Gastrocnemius medialis (tissue), 4 donors: ENCODE measurements around the gene CPTP.

Experiments
- POLR2A ChIP-seq, 2 donors: fragments of 450-650 bp; IDR thresholded peaks; one replicate each; pipeline ENCODE4 v1.6.1; 2017; ENCODE audit warnings: antibody characterized with exemption in 2 of 2, mild to moderate bottlenecking in 2 of 2, moderate library complexity in 2 of 2
- TF ChIP-seq, protein P1 (sequence below), 5 experiments: fragments of 450-650 bp in 3 of 5; fragments of 200-600 bp in 2 of 5; sonication (generic) in 2 of 5; IDR thresholded peaks in 4 of 5; conservative IDR thresholded peaks in 1 of 5; 1 replicate in 4 of 5; 2 replicates in 1 of 5; pipeline ENCODE4 v1.5.1; 2016 to 2019; ENCODE audit warnings: antibody characterized with exemption in 5 of 5, mild to moderate bottlenecking in 3 of 5, moderate library complexity in 3 of 5

DNA sequence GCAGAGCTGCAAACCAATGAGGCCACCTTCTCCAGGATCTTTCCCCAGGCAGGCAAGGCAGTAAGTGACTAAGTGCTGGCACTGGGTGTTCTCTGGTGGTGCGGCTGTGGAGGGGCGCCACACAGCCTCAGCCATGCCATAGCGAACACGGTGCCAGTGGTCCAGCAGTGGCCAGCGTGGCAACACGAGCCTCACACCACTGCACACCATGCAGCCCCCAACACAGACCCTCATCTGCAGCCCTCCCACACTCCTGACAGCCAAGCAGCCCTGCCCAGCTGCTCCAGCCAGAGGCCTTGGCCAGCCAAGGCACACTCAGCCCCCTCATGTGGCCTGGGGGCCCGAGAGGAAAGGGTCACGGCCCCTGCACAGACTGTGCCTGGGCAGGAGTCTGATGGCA lies 3.1 kb upstream of the CPTP start:
- TF ChIP-seq, protein P1, sequence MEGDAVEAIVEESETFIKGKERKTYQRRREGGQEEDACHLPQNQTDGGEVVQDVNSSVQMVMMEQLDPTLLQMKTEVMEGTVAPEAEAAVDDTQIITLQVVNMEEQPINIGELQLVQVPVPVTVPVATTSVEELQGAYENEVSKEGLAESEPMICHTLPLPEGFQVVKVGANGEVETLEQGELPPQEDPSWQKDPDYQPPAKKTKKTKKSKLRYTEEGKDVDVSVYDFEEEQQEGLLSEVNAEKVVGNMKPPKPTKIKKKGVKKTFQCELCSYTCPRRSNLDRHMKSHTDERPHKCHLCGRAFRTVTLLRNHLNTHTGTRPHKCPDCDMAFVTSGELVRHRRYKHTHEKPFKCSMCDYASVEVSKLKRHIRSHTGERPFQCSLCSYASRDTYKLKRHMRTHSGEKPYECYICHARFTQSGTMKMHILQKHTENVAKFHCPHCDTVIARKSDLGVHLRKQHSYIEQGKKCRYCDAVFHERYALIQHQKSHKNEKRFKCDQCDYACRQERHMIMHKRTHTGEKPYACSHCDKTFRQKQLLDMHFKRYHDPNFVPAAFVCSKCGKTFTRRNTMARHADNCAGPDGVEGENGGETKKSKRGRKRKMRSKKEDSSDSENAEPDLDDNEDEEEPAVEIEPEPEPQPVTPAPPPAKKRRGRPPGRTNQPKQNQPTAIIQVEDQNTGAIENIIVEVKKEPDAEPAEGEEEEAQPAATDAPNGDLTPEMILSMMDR (IDR thresholded peaks at IDR 0.05 in 4 of 5, conservative IDR thresholded peaks at IDR 0.05 in 1 of 5) = no peak
- TF ChIP-seq POLR2A (IDR thresholded peaks at IDR 0.05) = no peak
